Cardiac muscle cell (in vitro differentiated cells and primary cell): ENCODE data around the gene UTS2. TPM values are rescaled to one million over a fixed set of nuclear protein-coding genes. Genes with fewer than 3 reads are reported as not detected.

ENCODE experiments used
- DNase-seq, 2 donors: peaks; one replicate each; pipeline versions ENCODE4 v3.0.0 to v3.0.0-alpha.2; 2010 to 2017; ENCODE audit warnings: low read depth in 1 of 2, low spot score in 1 of 2
- H3K27ac ChIP-seq: fragments of 200-600 bp; sonication (generic); 2 replicates; pipeline ENCODE4 v1.5.1; 2016
- H3K27me3 ChIP-seq: fragments of 200-600 bp; sonication (generic); 2 replicates; pipeline ENCODE4 v1.6.0; 2016; ENCODE audit warnings: control low read depth
- H3K36me3 ChIP-seq: fragments of 200-600 bp; sonication (generic); 2 replicates; pipeline ENCODE4 v1.5.1; 2016; ENCODE audit warnings: control low read depth
- H3K4me1 ChIP-seq: fragments of 200-600 bp; sonication (generic); 2 replicates; pipeline ENCODE4 v1.8.1; 2017; ENCODE audit warnings: low read depth, mild to moderate bottlenecking, mixed run types
- H3K4me3 ChIP-seq: fragments of 200-600 bp; sonication (generic); 2 replicates; pipeline ENCODE4 v1.5.1; 2016; ENCODE audit warnings: mild to moderate bottlenecking
- H3K9me3 ChIP-seq: fragments of 200-600 bp; sonication (generic); 2 replicates; pipeline ENCODE4 v1.5.1; 2017; ENCODE audit warnings: low read depth, mild to moderate bottlenecking, control low read depth
- CTCF ChIP-seq: IDR thresholded peaks from 2 replicates; pipeline ENCODE4 v1.5.1; 2012; ENCODE audit warnings: low read depth, mild to moderate bottlenecking, low read length
- polyA plus RNA-seq: library from polyadenylated mRNA; unstranded; fragments of >200 nt; fragmentation: Nextera tagmentation; extraction: Ambion mirVana; gene quantifications from 2 replicates; pipeline ENCODE4 v1.2.1, GENCODE V29; 2016
- total RNA-seq: library from RNA; depleted of rRNA; stranded (reverse); fragments of >200 nt; gene quantifications from 2 replicates; pipeline ENCODE4 v1.2.3, GENCODE V29; 2016

Gene UTS2
- total and polyA plus RNA-seq, 2 experiments from 2014 or later, result not detected

- no peak overlapping the region for H3K27ac ChIP-seq
- no peaks in the 10 kb centered on the region for H3K9me3 ChIP-seq
- H3K4me3 ChIP-seq, result no peak overlapping the region
- TF ChIP-seq CTCF, result no peak
- H3K36me3 ChIP-seq, result no peaks in the 10 kb centered on the region
- H3K27me3 ChIP-seq, result no peaks in the 10 kb centered on the region
- DNase-seq, result no peak
- no peaks in the 10 kb centered on the region for H3K4me1 ChIP-seq
These were observed 31.9 kb upstream of the UTS2 start for GRCh38 chr1:7884757-7885156.

- Histone ChIP-seq H3K4me3 (no peak overlapping the region), H3K9me3 (no peaks in the 10 kb centered on the region), H3K4me1 (no peaks in the 10 kb centered on the region), H3K36me3 (no peaks in the 10 kb centered on the region), H3K27ac (no peak overlapping the region), H3K27me3 (no peaks in the 10 kb centered on the region)
- DNase-seq, result no peak
- TF ChIP-seq CTCF, result no peak
These were observed 26.4 kb upstream of the UTS2 start for GRCh38 chr1:7879228-7879627.

DNA sequence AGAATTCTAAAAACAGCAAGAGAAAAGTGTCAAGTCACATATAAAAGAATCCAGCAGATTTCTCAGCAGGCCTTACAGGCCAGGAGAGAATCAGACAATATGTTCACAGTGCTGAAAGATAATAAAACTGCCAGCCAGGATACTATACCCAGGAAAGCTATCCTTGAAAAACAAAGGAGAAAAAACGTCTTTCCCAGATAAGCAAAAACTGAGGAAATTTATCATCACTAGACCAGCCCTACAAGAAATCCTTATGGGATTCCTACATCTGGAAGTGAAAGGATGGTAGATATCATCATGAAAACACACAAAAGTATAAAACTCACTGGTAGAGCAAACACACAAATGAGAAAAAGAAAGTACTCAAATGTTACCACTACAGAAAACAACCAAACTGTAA lies 25.2 kb upstream of the UTS2 start:
- Histone ChIP-seq H3K4me3 (no peak overlapping the region), H3K4me1 (no peaks in the 10 kb centered on the region), H3K27me3 (no peaks in the 10 kb centered on the region), H3K27ac (no peak overlapping the region), H3K36me3 (no peaks in the 10 kb centered on the region), H3K9me3 (no peaks in the 10 kb centered on the region)
- no peak for TF ChIP-seq CTCF
- DNase-seq, result no peak

GRCh38 chr1:7873801-7874795 lies 21.2 kb upstream of the UTS2 start:
- Histone ChIP-seq H3K9me3 (no peaks in the 10 kb centered on the region), H3K4me3 (no peak overlapping the region), H3K4me1 (no peaks in the 10 kb centered on the region), H3K27ac (no peak overlapping the region), H3K36me3 (no peaks in the 10 kb centered on the region), H3K27me3 (no peaks in the 10 kb centered on the region)
- no peak for TF ChIP-seq CTCF
- no peak for DNase-seq

GRCh38 chr1:7871136-7871535 lies 18.3 kb upstream of the UTS2 start:
- TF ChIP-seq CTCF, result no peak
- no peaks in the 10 kb centered on the region for H3K27me3 ChIP-seq
- no peaks in the 10 kb centered on the region for H3K36me3 ChIP-seq
- DNase-seq, result no peak
- no peak overlapping the region for H3K4me3 ChIP-seq
- H3K4me1 ChIP-seq, result no peaks in the 10 kb centered on the region
- no peaks in the 10 kb centered on the region for H3K9me3 ChIP-seq
- no peak overlapping the region for H3K27ac ChIP-seq
